DMS 273 treated with DMSO at 0.1 percent for 48 hours (cell line): Measurements from ENCODE around the gene ATP6V1C2.
"Not testable (repeated sequence)": the region's sequence is repeated elsewhere in the genome, so short reads cannot be mapped to it uniquely, and the experiment has no call there.

Experiments used
- DNase-seq: peaks from one replicate; lab custom pipeline; 2025; lab: John Stamatoyannopoulos, UW

The ATP6V1C2 gene

DNA sequence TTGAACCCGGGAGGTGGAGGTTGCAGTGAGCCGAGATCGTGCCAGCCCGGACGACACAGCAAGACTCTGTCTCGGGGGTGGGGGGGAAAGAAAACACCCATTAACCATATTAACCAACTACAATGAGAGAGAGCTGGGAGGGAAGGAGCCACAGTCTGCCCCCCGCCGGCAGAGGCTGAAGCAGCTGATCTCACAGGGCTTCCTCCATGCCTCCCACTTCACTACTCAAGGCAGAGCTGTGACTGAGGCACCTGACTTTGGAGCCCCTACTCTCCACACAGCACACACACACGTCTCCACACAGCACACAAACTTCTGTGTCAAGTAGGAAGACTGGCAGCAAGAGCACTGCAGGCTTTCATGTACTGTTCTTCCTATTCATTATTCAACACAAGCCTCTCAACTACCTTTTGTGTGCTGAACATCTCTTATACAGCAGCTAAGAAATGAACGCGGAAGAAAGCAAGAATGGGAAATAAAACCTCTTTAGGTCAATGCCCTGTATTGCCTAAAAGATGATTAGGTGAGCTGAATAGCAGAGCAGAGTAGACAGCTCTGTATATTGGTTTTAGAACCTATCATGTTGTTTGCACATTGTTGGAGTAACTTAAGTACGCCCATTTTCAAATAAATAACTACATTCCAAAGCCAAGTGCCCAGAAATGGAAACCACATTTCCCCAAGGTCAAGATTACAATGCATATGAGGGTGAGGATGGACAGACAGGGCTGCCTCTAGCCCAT is 65.0 kb downstream of the ATP6V1C2 start:
- no peak for DNase-seq

DNA sequence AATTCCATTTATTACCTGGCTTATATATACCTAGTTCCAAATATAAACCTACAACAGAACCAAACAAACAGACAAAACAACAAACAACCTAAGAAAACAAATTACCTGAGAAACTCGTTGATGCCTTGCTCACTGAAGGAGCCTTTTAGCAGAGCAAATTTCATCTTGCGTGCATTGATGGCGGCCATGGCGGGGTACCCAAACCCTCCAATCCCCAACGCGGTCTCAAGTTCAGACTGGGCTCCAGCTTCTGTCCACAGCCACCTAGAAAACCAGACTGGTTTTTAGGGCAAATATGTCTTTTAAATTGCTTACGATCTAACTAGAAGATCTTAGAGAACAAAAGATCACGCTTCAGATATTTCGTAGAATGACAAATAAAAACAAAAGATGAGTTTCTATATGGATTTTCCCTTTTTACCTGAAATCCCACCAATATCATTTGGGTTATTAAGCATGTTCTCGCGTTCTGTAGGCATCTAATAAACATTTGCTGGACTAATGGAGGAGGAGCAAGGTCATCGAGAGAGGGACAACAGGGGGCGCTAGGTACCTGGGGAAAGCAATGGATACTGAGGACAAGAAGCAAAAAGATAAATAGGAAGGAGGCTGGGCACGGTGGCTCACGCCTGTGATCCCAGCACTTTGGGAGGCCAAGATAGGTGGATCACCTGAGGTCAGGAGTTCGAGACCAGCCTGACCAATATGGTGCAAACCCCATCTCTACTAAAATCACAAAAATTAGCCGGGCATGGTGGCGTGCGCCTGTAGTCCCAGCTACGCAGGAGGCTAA is 65.9 kb downstream of the ATP6V1C2 start:
- DNase-seq, result no peak

DNA sequence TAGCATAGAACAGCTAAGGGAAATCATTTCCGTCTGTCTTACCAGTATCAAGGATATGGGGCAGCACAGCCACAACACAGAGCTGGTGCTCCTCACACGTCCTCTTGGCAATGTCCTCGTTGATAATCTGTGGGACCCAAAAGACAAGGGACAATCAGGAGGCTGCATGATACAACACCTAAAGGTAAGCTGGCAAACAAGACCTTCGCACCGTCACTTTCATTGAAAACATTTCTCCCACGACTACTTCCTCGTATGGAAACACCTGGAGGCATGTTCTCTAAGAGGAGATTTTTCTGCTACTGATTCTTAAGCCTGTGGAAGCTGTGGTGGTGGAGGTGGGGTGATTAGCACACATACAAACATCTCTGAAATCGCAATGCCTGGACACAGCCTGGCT is 67.4 kb downstream of the ATP6V1C2 start:
- no peak for DNase-seq

DNA sequence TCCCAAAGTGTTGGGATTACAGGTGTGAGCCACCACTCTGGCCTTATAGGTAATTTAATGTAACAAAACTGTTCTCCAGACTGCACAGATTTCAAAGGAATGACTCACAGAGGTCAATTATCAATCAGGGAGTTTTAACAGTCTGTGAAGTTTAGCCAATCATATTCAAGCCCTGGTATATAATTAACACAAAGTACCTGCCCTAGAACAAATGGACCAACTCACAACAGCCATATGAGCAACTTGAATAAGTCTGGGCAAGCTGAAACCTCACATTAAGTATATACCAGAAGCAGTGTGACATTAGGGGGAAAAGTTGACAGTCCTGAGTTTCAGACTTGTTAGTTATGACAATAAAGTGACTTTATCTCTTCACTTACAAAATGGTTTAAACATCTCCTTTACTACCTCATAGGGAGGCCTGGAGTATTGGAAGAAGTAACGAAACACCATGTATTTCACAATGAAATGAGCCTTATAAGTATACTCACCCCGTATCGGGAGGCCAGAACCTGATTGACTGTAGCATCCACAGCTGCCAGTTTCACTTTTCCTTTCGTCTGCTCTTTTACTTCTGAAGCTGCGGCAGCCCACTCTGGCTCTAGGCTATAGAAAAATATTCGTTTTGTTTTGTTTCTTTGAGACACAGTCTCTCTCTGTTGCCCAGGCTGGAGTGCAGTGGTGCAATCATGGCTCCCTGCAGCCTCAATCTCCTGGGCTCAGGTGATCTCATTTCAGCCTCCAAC is 69.0 kb downstream of the ATP6V1C2 start:
- DNase-seq, result no peak

DNA sequence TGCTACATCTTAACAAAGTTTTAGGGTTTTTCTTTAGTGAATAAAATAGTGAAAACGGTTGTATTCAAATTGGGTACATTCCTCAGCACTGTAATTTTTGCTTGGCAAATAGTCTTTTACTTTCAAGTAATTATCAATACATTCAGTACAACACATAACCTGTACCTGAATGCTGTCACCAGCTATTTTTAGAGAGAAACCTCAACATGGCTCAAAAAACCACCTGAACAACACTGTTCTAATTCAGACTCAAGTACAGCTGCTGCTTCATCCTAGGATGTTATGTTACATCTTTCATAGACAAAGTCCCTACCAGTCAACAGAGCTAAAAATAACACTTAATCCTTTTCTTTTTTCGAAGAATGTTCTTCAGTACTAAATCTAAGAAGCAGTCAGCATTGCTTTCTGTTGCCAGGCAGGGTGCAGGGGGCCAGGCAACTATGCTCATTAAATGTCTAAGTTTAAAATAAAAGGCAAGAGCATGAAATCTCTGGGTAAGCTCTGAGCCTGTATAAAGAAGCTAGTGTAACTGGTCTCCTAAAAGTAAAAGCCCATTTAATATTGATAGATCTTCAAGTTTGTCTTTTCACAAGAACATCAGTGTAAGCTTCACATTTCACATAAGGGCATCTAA is 70.7 kb downstream of the ATP6V1C2 start:
- DNase-seq, result no peak

DNA sequence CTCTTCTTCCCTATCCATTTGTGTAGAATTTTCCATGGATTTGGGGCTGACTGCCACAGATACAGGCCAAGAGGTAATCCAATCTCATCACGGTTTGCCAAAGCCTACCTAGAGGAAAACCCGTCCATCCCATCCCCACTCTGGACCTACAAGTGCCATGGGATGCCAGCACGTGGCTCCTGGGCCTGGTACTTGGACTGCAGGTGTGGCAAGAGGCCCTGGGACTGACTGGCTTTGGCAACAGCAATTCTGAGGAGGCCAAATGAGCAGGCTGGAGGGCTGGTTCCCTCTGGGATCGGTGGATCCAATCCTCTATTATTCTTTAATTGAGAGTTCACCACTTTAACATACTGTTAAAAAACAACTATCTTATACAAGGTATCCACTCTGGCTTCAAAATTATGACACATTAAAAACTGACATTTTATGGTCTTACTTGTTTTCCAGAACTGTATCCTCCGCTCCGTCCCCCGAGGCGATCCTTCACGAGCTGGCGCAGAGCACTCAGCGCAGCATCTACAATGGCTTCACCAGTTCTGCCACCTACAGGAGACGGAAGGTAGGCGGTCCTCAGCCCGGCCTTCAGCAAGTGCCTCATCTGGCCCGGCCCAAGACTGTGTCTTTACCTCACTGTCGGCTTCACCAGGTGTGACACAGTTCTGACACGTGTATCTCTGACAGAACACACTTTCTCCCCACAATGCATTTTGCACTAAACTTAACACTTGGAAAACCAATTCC is 71.4 kb downstream of the ATP6V1C2 start:
- no peak for DNase-seq

DNA sequence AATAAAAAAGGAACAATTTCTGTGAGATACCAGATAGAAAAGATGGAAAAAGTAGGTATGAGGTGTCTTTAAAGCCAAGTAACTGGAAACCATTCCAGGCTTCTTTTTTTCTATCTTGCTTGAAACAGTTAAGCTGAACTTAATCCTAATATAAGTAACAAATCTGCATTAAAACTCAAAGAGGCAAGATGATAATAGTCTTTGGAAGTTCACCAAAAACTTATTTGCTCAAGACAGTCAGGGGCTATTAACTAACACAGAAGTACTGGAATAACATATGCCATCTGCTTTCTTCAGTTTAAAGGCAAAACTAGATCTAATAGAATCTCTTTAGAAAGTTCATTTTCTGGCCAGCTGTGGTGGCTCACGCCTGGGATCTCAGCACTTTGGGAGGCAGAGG is 72.4 kb downstream of the ATP6V1C2 start:
- no peak for DNase-seq

DNA sequence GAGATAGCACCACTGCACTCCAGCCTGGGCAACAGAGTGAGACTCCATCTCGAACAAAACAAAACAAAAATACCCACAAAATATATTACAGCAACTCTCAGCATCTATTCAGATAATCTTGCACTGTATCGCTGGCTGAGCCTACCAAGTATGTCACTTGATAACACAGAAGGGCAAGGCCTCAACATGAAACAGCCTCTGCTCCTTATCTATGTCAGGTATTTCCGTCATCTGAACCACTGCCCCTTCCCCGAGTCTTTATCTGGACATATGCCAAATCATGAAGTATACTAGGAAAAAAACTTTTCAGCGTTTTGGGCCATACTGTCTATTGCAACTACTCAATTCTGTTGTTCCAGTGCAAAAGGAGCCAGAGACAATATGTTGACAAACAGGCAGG is 73.4 kb downstream of the ATP6V1C2 start:
- DNase-seq, result no peak

DNA sequence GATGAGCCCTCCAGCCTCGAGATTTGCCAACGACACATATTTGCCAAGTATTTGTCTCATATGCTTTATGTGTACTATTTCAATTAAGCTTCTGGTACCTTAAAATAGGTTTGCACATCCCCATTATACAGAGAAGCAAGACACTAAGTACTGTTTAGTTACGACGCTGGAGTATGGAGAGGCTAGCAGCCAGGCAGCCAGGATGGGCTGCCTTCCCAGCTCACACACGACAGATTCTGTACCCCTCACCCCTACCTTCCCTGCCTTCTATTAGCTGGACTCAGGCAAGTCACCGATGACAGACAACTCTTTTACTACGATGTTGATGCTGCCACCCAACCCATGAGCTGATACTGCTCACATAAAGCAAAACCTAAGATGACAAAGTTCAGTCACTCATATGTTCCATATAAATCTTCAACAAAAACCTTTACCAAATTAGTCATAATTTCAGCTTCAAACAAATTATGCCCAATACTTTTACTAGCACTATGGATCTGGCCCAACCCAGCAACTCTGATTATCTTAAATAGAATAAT is 74.1 kb downstream of the ATP6V1C2 start:
- no peak for DNase-seq

DNA sequence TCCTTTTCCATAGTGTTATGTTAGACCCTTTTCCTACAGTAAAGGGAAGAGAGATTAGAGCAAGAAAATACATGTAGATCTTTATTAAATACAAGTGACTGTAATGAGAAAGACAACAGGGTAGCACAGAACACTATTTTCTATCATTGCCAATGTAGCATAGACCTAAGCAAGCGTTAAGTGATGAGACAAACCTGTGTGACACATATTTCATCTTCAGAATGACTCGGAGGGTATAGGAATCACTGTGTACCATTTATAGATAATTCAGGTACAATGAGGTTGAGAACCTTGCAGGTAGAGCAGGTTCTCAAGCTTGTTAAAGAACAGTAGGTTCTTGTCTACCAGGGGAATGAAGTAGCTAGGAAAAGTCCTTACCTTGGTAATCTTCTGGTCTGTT is 75.3 kb downstream of the ATP6V1C2 start:
- DNase-seq, result no peak

DNA sequence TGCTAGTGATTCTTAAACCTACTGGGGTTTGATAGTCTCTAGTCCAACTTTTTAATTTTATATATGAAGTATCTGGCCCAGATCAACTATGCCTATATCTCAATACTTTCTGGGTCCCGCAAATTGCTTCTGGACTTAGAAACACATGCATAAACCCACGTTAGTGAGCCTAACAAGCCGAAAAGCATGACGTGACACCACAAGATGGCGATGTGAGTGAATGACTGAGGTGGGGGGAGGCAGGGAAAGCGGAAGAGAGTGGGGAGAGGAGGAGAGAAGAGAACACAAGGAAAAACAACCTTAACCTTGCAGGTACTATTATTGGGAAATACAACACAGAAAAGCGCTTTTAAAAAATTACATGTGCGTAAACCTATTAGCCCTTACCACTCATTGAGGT is 77.4 kb downstream of the ATP6V1C2 start:
- DNase-seq, result no peak

DNA sequence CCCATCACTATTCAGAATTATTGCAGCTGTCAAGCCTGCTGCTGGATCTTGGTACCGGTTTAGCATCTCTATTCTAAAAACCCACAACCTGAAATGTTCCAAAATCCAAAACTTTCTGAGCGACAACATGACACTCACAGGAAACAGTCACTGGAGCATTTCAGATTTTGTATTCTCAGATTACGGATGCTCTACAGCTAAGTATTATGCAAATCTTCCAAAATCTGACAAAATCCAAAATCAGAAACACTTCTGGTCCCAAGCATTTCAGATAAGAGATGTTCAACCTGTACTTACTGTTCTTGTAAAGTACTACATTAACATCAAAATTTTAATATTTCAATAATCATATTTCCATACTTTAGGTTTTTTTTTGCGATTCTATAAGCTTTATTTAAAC is 78.7 kb downstream of the ATP6V1C2 start:
- no peak for DNase-seq

DNA sequence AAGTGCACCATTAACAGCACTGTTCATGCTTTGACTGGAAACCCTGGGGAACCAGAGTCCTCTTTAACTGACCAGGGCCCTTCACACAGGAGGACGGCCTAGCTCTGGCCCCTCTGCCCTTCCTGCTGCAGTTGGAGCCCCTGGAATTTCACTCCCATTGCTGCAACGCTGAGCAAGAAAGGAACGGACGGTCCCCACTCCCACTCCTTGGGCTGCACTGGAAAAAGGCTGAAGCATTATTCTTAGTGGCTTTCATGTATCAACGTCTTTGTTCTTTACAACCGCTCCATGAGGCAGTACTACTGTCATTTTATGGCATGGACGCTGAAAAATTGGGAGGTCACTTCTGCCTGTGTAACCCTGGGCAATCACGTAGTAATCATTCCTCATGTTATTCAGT is 81.2 kb downstream of the ATP6V1C2 start:
- no peak for DNase-seq

DNA sequence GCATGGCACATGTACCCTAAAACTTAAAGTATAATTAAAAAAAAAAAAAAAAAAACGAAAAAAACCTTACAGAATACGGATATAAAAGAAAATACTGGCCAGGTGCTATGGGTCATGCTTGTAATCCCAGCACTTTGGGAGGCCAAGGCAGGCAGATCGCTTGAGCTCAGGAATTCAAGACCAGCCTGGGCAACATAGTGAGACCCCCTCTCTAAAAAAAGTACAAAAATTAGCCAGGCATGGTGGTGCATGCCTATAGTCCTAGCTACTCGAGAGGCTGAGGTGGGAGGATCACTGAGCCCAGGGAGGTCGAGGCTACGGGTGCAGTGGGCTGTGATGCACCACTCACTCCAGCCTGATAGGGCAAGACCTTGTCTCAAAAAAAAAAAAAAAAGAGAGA is 84.6 kb downstream of the ATP6V1C2 start:
- DNase-seq, result not testable (repeated sequence)

DNA sequence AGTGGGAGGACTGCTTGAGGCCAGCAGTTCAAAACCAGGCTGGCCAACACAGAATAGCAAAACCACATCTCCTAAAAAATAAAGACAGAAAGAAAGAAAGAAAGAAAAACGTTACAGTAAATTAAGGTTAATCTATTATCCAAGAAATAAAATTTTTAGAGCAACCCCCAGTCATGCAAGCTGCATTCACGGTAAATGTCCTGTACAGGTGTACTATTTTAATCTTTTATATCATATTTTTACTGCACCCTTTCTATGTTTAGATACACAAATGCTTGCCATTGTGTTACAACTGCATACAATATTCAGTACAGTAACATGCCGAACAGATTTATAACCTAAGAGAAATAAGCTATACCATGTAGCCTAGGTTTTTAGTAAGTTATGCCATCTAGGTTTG is 85.1 kb downstream of the ATP6V1C2 start:
- no peak for DNase-seq

DNA sequence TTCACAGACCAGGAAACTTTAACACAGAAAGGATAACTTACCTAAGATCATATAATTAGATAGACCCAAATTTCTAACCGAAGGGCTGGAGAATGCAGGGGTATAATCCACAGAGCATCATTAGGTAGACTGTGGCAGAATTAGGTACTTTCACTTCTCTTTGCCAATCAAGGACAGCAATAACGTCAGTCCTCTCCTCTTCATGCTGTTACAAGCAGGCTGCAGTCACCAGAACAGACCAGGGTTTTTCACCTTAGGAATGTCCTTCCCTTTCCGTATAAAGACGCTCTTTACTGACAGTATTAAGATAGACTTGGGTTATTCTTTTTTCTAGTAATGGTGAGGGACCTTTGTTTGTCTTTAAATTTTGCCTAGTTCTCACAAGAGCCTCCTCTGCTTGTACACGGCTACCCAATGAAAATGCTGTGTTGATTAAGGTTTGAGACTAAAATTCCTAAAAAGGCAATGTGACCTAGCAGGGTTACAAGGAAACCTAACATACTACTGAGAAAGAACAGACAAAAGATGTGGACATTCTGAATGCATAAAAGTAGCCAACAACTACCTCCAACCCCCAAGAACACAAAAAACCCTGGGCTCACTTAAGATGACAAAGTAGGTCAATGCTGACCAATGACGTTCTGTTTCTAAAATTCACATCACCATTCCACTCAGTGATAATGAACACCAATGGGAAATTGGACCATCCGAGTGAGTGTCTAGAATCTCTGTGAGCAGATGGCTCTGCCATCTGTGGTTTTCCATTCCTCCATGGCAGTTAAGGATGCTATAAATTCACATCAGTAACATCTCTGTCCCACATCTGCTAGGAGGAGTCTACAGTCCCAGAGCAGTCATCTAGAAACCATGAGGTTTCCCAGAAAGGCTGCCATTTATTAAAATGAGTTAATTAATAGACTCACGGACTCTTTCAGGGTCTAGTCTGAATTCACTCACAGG is 89.1 kb downstream of the ATP6V1C2 start:
- DNase-seq, result peak; percentile 87

DNA sequence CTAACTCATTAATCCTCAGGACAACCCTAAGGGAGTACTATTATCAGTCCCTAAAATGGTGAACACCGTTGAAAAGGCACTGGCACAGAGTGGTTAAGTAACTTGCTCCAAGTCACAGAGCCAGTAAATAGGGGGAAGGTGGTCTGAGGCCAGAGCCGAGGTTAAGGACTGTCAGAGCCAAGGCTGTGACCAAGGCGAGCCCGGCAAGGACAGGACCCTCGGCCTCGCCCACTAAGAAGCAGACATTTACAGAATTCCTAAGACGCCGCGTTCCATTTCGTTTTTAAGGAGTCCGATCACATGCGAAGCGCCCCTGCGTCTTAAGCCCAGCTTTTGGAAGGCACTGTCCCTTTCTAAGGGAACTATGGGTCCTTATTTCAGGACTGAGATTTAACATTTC is 90.1 kb downstream of the ATP6V1C2 start:
- no peak for DNase-seq

DNA sequence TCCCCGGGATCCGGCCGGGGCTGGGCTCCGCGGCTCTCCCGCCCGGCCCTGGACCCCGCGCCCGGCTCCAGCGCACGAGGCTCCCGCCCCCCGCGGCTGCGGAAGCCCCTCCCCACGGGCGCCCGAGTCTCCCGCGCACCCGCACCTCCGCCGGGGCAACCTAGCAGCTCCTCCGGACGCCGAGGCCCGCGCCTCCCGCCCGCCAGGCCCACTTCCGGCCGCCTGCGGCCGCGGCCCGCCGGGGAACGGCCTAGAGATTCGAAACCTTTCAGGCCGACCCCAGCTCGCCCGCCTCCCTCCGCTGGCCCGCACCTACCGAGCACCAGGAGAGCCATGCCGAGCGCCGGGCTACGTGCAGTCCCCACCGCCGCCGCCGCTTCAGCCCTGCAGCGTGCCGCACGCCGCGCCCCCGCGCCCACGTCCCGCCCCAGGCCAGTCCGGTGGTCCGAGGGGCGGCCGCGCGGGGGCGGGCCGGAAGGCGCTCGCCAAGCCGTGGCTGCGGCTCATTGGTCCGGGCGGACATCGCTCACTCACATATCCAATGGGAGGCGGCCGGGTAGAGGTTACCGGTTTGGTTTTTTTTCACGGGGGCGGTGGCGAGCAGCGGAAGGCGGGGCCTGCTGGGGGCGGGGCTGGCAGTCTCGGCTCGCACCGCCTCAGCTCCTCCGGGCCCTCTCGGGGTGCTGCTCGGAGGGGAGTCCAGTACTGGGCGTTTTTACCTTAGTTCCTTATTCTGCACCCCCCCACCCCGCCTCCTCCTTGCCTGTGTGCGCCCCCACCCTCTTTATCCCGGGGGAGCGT is 91.1 kb downstream of the ATP6V1C2 start, which contains the start of gene PDIA6:
Gene PDIA6, minus strand, starts transcription at position 424 of the 801 bp plus-strand sequence. Its CDS starts 89 bp downstream, at position 335.
- DNase-seq, result peak; percentile 80
